ENCODE data around the gene LRFN4.

LRFN4 gene

DNA sequence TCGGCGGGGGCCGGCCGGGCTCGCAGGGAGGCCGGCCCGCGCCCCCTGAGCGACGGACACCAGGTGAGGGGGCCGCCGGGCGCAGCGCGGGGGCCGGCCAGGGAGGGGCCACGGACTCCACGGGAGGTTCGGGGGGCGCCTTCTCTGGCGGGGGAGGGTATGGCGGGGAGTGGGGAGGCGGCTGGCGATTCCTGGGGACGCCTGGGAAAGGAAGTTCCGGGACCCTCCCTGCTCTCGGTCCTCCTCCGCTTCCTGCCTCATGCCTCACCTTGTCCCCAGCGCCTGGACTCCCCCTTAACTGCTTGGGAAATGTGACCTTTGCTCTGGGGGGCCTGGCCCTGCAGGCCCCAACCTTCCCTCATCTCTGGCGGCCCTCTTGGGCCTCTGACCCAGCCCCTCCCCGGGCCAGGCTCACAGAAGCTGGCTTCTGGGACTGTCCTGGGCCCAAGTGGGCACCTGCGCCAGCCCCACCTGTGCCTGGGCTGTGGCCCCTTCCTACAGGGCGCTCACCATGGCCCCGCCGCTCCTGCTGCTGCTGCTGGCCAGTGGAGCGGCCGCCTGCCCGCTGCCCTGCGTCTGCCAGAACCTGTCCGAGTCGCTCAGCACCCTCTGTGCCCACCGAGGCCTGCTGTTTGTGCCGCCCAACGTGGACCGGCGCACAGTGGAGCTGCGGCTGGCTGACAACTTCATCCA lies 516 bp downstream of the LRFN4 start:
- peaks cover 46% of the 10 kb centered on the region for H4K20me1 ChIP-seq
- TF ChIP-seq Cebpa-rat (IDR thresholded peaks at IDR 0.05), result no peak
- peaks cover 79% of the 10 kb centered on the region for H3K4me1 ChIP-seq
- H3K4me3 ChIP-seq, result peak overlapping the region; percentile 92
- H3K4me2 ChIP-seq, result peak overlapping the region; percentile 95
- H3K9me3 ChIP-seq, result no peaks in the 10 kb centered on the region
- H3K27ac ChIP-seq, result peak overlapping the region; percentile 96
- H3K9ac ChIP-seq, result peak overlapping the region; percentile 95
- H3K27me3 ChIP-seq, result no peaks in the 10 kb centered on the region
- peaks cover 41% of the 10 kb centered on the region for H3K36me3 ChIP-seq

DNA sequence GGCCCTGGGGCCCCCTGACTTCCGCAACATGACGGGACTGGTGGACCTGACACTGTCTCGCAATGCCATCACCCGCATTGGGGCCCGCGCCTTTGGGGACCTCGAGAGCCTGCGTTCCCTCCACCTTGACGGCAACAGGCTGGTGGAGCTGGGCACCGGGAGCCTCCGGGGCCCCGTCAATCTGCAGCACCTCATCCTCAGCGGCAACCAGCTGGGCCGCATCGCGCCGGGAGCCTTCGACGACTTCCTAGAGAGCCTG lies 992 bp downstream of the LRFN4 start:
- H3K9ac ChIP-seq, result peak overlapping the region; percentile 95
- no peak for TF ChIP-seq Cebpa-rat (IDR thresholded peaks at IDR 0.05)
- H3K4me2 ChIP-seq, result peak overlapping the region; percentile 95
- peaks cover 79% of the 10 kb centered on the region for H3K4me1 ChIP-seq
- peak overlapping the region; percentile 92 for H3K4me3 ChIP-seq
- H3K9me3 ChIP-seq, result no peaks in the 10 kb centered on the region
- peaks cover 41% of the 10 kb centered on the region for H3K36me3 ChIP-seq
- no peaks in the 10 kb centered on the region for H3K27me3 ChIP-seq
- peak overlapping the region; percentile 96 for H3K27ac ChIP-seq
- peaks cover 49% of the 10 kb centered on the region for H4K20me1 ChIP-seq

DNA sequence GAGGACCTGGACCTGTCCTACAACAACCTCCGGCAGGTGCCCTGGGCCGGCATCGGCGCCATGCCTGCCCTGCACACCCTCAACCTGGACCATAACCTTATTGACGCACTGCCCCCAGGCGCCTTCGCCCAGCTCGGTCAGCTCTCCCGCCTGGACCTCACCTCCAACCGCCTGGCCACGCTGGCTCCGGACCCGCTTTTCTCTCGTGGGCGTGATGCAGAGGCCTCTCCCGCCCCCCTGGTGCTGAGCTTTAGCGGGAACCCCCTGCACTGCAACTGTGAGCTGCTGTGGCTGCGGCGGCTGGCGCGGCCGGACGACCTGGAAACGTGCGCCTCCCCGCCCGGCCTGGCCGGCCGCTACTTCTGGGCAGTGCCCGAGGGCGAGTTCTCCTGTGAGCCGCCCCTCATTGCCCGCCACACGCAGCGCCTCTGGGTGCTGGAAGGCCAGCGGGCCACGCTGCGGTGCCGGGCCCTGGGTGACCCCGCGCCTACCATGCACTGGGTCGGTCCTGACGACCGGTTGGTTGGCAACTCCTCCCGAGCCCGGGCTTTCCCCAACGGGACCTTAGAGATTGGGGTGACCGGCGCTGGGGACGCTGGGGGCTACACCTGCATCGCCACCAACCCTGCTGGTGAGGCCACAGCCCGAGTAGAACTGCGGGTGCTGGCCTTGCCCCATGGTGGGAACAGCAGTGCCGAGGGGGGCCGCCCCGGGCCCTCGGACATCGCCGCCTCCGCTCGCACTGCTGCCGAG lies 1.5 kb downstream of the LRFN4 start:
- H3K4me1 ChIP-seq, result peaks cover 78% of the 10 kb centered on the region
- H3K27me3 ChIP-seq, result no peaks in the 10 kb centered on the region
- peak overlapping the region; percentile 95; the same call in 1 of the 2 replicates for H3K9ac ChIP-seq
- H4K20me1 ChIP-seq, result peaks cover 49% of the 10 kb centered on the region
- H3K4me3 ChIP-seq, result peak overlapping the region; percentile 92
- peak overlapping the region; percentile 96; the same call in 1 of the 2 replicates for H3K27ac ChIP-seq
- H3K9me3 ChIP-seq, result no peaks in the 10 kb centered on the region
- no peak for TF ChIP-seq Cebpa-rat (IDR thresholded peaks at IDR 0.05)
- H3K4me2 ChIP-seq, result peak overlapping the region; percentile 95
- H3K36me3 ChIP-seq, result peaks cover 43% of the 10 kb centered on the region

DNA sequence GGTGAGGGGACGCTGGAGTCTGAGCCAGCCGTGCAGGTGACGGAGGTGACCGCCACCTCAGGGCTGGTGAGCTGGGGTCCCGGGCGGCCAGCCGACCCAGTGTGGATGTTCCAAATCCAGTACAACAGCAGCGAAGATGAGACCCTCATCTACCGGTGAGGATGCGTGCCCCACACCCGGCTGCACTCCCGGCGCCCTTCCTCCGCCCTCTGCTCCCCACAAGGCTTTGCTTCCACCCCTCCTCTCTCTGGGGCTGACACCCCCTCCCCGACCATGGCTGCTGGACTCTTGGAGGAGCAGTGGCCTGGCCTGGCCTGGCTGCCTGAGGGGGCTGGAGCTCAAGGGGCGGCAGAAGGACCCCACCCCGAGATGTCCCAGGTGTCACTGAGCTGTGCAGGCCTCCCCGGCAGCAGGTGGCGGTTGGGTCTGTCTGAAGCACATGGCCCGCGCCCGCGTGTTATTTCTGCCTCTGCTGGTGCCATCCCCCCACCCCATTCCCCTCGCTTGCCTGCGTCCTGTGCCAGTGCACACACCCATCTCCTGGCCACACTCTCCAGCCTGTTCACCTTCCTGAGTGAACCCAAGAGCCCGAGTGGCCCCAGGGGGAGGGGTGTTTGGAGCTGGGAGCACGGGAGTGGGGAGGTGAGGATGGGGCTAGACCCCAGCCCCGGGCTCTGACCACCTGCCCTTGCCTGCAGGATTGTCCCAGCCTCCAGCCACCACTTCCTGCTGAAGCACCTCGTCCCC lies 2.2 kb downstream of the LRFN4 start:
- H3K9me3 ChIP-seq, result no peaks in the 10 kb centered on the region
- H3K27me3 ChIP-seq, result no peaks in the 10 kb centered on the region
- no peak for TF ChIP-seq Cebpa-rat (IDR thresholded peaks at IDR 0.05)
- H3K9ac ChIP-seq, result peak overlapping the region; percentile 95; the same call in 1 of the 2 replicates
- H4K20me1 ChIP-seq, result peaks cover 49% of the 10 kb centered on the region
- no peak overlapping the region; the same call in 1 of the 2 replicates for H3K4me3 ChIP-seq
- H3K4me2 ChIP-seq, result peak overlapping the region; percentile 95
- peaks cover 46% of the 10 kb centered on the region for H3K36me3 ChIP-seq
- peaks cover 73% of the 10 kb centered on the region for H3K4me1 ChIP-seq
- 0 out of 2 replicates have a peak overlapping the region, but pooled peaks have one; percentile 22 for H3K27ac ChIP-seq

DNA sequence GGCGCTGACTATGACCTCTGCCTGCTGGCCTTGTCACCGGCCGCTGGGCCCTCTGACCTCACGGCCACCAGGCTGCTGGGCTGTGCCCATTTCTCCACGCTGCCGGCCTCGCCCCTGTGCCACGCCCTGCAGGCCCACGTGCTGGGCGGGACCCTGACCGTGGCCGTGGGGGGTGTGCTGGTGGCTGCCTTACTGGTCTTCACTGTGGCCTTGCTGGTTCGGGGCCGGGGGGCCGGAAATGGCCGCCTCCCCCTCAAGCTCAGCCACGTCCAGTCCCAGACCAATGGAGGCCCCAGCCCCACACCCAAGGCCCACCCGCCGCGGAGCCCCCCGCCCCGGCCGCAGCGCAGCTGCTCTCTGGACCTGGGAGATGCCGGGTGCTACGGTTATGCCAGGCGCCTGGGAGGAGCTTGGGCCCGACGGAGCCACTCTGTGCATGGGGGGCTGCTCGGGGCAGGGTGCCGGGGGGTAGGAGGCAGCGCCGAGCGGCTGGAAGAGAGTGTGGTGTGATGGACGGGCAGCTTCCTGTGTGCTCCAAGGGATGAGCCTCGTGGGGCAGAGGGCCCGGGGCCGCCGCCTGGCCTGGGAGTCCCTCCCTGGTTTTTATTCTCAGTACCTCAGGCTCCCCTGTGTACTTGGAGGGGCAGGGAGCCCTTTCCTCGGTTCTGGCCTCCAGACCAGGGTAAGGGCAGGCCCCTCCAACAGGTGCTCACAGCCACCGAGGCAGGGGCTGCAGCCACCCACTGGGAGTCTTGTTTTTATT lies 3.0 kb downstream of the LRFN4 start:
- Histone ChIP-seq H3K27ac (peak overlapping the region; percentile 55), H4K20me1 (peaks cover 49% of the 10 kb centered on the region)

DNA sequence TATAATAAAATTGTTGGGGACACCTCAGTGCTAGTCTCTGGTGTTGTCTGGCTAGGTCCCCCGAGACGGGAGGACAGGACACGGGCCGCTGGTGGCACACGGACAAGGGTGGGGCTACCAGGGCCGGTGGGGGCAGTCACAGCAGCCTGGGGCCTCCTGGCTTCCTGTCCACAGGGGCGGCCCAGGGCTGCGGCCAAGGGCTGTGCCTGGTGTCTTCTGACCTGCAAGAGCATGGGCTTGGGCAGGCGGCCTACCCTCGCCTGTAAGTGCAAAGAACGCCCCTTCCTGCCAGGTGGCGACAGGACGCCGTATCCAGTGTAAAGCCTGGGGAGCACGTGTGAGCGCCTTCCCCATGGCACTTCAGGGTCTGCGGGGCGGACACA lies 3.6 kb downstream of the LRFN4 start:
- Histone ChIP-seq H3K27ac (peak overlapping the region; percentile 55), H3K9ac (peak overlapping the region; percentile 48), H3K27me3 (no peaks in the 10 kb centered on the region), H4K20me1 (peaks cover 49% of the 10 kb centered on the region), H3K4me3 (no peak overlapping the region), H3K36me3 (peaks cover 46% of the 10 kb centered on the region), H3K4me2 (peak overlapping the region; percentile 95), H3K4me1 (peaks cover 66% of the 10 kb centered on the region), H3K9me3 (no peaks in the 10 kb centered on the region)
- no peak for TF ChIP-seq Cebpa-rat (IDR thresholded peaks at IDR 0.05)

More for the DNA sequence above, 3.0 kb downstream of the LRFN4 start:
- Histone ChIP-seq H3K36me3 (peaks cover 46% of the 10 kb centered on the region), H3K4me1 (peaks cover 72% of the 10 kb centered on the region), H3K9ac (peak overlapping the region; percentile 48), H3K4me2 (peak overlapping the region; percentile 95), H3K9me3 (no peaks in the 10 kb centered on the region), H3K27me3 (no peaks in the 10 kb centered on the region), H3K4me3 (no peak overlapping the region)
- TF ChIP-seq Cebpa-rat (IDR thresholded peaks at IDR 0.05), result no peak

DNA sequence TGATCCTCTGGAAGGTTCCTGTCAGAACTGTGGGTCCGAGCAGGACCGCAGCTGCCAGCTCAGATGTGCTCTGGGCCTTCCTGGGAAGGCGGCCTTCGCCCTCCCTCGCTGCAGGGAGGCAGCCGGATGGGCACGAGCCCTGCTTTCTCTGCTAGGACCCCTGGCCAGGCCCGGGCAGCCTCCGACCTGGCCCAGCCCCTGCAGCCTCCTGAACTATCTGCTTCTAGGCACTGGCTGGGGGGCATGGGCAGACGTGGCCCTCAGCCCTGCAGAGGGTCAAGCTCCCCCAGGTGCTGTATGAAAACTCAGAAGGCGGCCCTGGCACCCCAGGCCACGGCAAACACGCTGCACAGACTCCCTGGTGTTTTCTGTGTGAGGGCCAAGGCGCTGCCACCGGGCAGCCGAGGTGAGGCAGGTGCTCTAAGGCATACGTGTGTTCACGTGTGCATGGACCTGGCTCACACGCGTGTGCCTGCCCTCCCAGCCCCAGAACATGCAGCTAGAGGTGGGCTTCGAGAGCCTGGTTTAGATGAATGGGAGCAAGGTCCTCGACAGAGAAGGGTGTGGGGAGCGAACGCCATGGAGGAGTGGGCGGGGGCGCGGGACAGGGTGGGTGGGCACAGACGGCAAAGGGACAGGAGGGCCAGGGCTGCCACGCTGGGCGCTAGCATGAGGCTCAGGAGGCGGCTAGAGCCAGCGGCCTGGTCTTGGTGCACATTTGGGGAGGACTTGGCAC lies 4.3 kb downstream of the LRFN4 start:
- peaks cover 62% of the 10 kb centered on the region for H3K4me1 ChIP-seq
- peak overlapping the region; percentile 48; the same call in 1 of the 2 replicates for H3K9ac ChIP-seq
- no peaks in the 10 kb centered on the region for H3K27me3 ChIP-seq
- no peak for TF ChIP-seq Cebpa-rat (IDR thresholded peaks at IDR 0.05)
- peaks cover 52% of the 10 kb centered on the region for H3K36me3 ChIP-seq
- H3K4me2 ChIP-seq, result peak overlapping the region; percentile 95; the same call in 1 of the 2 replicates
- peak overlapping the region; percentile 55; the same call in 1 of the 2 replicates for H3K27ac ChIP-seq
- no peaks in the 10 kb centered on the region for H3K9me3 ChIP-seq
- no peak overlapping the region for H3K4me3 ChIP-seq
- H4K20me1 ChIP-seq, result peaks cover 49% of the 10 kb centered on the region

DNA sequence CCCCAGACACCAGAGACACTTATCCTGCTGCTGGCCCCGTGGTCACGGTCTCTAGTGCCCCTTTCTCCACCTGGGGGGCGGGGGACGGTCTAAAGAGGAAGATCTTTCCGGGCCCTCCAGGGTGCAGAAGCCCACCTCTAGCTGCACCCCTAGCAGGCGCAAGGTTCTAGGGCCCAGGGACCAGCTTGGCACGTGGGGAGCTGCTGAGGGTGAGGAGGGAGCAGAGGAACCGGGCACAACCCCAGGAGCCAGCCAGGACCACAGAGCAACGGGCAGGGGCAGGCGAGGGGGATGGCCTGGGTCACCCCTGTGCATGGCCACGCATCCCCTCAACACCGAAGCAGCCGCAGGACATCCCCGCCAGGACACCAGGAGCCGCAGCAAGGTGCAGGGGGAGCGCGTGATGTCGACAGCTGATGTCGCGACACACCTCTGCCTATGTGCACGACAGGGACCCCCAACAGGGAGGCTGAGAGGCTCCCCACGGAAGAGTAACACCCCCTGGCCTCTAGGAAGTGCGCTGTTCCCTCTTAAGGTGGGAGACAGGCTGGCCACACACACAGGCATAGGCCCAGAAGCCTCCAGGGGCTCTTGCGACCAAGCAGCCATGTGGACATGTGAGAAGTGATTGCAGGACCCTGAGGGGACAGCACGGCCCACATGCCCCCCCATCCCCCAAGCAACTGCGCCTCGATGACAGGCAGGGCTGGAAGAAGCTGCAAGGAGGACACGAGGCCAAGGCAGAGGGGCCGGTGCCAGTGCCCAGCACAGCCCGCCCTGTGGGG lies 5.1 kb downstream of the LRFN4 start:
- Histone ChIP-seq H3K9me3 (no peaks in the 10 kb centered on the region), H3K9ac (no peak overlapping the region; the same call in 1 of the 2 replicates), H3K27ac (peak overlapping the region; percentile 51), H3K4me3 (no peak overlapping the region), H3K4me1 (peaks cover 62% of the 10 kb centered on the region), H3K27me3 (no peaks in the 10 kb centered on the region), H3K4me2 (peak overlapping the region; percentile 57), H4K20me1 (peaks cover 49% of the 10 kb centered on the region), H3K36me3 (peaks cover 52% of the 10 kb centered on the region)
- no peak for TF ChIP-seq Cebpa-rat (IDR thresholded peaks at IDR 0.05)
